H54 (cell line): ENCODE results near the gene PRIM1.
"Not testable (repeated sequence)": the region's sequence is repeated elsewhere in the genome, so short reads cannot be mapped to it uniquely, and the experiment has no call there.

Experiments used
- DNase-seq: peaks from one replicate; pipeline ENCODE4 v3.0.0; 2011; ENCODE audit warnings: low spot score, mixed read lengths; ENCODE audit not compliant: insufficient read length
- FAIRE-seq: peaks from 3 replicates; lab custom pipeline; 2011; peaks lifted over from hg19 to GRCh38; lab: Jason Lieb, UNC
- POLR2A ChIP-seq: IDR thresholded peaks from 2 replicates; pipeline ENCODE4 v1.6.1; 2011; ENCODE audit warnings: low read depth, mild to moderate bottlenecking, low read length

PRIM1 gene

DNA sequence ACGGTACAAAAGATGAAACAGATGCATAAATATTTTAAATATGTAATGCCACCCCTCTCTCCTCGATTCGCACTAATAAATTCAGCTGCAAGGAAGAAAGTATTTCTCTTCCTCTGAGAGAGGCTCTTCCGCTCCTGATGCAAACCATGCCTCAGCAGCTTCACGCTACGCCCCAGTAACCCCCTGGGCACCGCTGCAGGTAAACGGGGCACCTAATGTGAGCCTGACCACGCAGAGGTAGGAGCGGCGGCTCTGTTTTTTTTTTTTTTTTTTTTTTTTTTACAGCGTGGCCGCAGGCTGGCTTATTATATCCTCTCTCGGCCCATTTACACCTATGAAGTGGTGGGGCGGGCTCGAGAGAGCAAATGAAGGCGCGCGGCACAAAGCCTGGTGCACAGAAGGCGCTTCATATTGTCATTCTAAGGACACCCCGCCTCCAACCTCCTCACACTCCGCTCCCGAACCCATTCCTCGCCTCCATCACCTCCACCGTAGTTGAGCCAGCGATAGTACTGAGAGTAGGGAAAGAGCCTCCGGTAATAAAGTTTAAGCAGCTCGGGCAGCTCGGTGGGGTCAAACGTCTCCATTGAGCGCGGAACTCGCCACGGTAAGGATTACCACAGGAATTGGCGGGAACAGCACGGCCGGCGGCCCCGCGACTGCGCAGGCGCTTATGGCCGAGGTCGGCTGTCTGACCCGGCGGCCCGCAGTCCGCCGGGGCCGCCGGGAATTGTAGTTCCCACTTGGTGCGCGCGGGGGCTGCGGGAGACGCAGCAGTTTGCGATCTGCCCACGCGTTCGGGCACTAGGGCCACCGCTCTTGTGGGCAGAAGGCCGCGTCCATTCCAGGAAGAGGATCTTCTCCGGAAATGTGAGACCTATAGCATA, at the start of gene PRIM1:
TSS of gene PRIM1 (minus strand) at position 612 of the 887 bp plus-strand sequence. CDS start at position 587, 25 bp downstream.
- peak; percentile 78 for FAIRE-seq
- TF ChIP-seq POLR2A: peak; percentile 60; the same call in 1 of the 2 replicates
- DNase-seq: peak; percentile 90

DNA sequence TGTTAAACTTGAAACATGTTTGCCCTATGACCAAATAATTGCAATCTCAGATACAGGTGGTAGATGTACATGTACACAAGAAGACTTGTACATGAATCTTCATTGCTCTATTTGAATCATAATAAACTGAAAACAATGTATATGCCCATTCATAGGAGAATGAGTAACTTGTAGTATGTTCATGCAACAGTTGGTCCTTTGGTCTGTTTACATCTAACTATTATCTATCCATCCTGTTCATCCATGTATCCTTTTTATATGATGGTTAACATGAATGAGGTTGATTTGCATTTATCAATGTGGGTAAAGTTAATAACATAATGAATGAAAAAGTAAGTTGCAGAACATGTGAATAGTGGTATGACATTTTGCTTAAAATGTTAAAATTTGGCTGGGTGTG, 48.1 kb upstream of the PRIM1 start:
- TF ChIP-seq POLR2A: no peak
- no peak for FAIRE-seq

GRCh38 chr12:56799345-56799744, 47.2 kb upstream of the PRIM1 start:
- FAIRE-seq, DNase-seq: not testable (repeated sequence)

More for the DNA sequence above, 48.1 kb upstream of the PRIM1 start:
- DNase-seq: no peak

- not testable (repeated sequence) for FAIRE-seq, DNase-seq
Measured at GRCh38 chr12:56795791-56796190, 43.7 kb upstream of the PRIM1 start.

GRCh38 chr12:56795046-56795562, 43.0 kb upstream of the PRIM1 start:
- not testable (repeated sequence) for FAIRE-seq, DNase-seq

GRCh38 chr12:56793124-56793523, 41.0 kb upstream of the PRIM1 start:
- FAIRE-seq, DNase-seq: not testable (repeated sequence)

GRCh38 chr12:56792678-56793077, 40.6 kb upstream of the PRIM1 start:
- DNase-seq (no peak), FAIRE-seq (no peak)
- TF ChIP-seq POLR2A: no peak

DNA sequence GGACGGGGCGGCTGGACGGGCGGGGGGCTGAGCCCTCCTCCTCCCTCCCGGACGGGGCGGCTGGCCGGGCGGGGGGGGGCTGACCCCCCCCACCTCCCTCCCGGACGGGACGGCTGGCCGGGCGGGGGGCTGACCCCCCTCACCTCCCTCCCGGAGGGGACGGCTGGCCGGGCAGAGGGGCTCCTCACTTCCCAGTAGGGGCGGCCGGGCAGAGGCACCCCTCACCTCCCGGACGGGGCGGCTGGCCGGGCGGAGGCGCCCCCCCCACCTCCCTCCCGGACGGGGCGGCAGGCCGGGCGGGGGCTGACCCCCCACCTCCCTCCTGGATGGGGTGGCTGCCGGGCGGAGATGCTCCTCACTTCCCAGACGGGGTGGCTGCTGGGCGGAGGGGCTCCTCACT, 37.3 kb upstream of the PRIM1 start:
- DNase-seq, FAIRE-seq: not testable (repeated sequence)

DNA sequence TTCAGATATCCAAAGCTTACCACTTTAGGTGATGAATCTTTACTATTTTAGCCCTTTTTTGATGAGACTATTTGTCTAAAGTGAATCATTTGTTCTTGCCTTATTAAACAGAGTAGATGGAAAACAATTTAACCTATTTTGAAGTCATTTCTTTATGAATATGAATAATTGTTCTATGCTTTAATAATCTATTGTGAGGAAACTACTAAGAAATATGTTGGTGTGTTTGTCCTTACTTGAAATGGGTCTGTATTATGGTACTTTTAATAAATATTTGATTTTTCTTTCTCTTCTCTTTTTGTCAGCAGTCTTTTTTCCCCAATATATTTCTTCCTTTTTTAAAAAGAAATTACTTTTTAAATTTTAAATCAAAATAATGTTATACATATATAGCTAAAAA, 35.4 kb upstream of the PRIM1 start:
- DNase-seq: no peak
- no peak for TF ChIP-seq POLR2A
- no peak for FAIRE-seq

DNA sequence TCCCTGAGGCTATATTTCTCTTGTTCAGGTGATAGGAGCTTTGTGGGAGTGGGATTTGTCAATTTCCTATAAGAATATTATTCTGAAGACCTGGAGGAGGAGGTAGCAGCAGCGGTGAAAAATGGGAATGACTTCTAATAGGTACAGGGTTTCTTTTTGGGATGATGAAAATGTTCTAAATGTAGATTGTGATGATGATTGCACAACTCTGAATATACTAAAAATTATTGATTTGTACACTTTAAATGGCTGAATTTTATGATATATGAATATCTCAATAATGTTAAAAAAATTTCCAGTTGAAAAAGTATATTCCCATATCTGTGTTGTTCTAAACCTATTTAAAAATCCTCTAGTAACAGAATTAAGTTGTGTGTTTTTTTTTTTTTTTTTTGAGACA, 33.8 kb upstream of the PRIM1 start:
- no peak for FAIRE-seq
- no peak for DNase-seq
- no peak for TF ChIP-seq POLR2A

DNA sequence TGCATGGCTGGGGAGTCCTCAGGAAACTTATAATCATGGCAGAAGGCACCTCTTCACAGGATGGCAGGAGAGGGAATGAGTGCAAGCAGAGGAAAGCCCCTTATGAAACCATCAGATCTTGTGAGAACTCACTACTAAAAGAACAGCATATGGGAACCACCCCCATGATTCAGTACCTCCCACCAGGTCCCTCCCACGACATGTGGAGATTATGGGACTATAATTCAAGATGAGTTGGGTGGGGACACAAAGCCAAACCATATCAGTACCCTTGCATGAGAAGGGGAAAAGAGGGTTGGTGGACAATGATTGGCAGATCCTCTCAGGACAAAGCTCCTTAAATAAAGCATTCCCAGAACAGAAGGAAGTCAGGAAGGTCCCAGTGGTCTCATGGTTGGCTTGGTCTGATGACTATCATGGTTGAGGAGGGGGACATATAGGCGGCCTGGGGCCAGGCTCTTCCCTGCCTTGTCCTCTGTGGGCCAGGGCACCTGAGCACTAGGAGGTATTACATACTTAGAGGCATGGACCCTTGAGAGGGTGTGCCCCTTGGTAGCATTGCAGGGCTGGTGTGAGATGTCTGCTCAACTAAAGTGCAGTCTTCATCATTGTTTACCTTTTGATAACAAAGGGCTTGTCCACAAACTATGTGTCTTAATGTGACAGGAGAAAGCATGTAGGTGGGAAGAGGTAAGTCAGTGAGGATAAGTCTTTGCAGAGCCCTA, 33.2 kb upstream of the PRIM1 start:
- FAIRE-seq: no peak
- TF ChIP-seq POLR2A: no peak
- no peak for DNase-seq

GRCh38 chr12:56781726-56782125, 29.6 kb upstream of the PRIM1 start:
- FAIRE-seq (no peak), DNase-seq (no peak)
- no peak for TF ChIP-seq POLR2A

DNA sequence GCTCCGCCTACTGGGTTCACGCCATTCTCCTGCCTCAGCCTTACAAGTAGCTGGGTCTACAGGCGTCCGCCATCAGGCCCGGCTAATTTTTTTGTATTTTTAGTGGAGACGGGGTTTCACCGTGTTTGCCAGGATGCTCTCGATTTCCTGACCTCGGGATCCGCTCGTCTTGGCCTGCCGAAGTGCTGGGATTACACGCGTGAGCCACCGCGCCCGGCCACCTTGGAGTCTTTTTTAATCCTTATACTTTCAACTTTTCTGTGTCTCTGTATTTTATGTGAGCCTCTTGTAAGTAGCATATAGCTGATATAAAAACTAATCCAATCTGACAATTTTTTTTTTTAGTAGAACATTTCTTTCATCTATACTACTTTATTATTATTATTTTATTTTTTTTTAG, 26.6 kb upstream of the PRIM1 start:
- no peak for FAIRE-seq
- TF ChIP-seq POLR2A: no peak
- DNase-seq: no peak

GRCh38 chr12:56776654-56777053, 24.5 kb upstream of the PRIM1 start:
- DNase-seq: no peak
- TF ChIP-seq POLR2A: no peak
- FAIRE-seq: no peak
